ACC112 (cell line): ENCODE data around the gene FJX1.

ENCODE experiments used
- H2AFZ ChIP-seq: fragments of 200-600 bp; sonication (generic); one replicate; pipeline ENCODE4 v1.6.0; 2017; ENCODE audit warnings: antibody characterized with exemption, low read length; ENCODE audit not compliant: unreplicated experiment
- H3K27ac ChIP-seq: fragments of 200-600 bp; sonication (generic); 2 replicates; pipeline ENCODE4 v1.5.1; 2014; ENCODE audit warnings: low read depth, mild to moderate bottlenecking, antibody characterized with exemption, low read length, moderate library complexity
- H3K27me3 ChIP-seq: fragments of 200-600 bp; sonication (generic); 2 replicates; pipeline ENCODE4 v1.6.1; 2014; ENCODE audit warnings: mild to moderate bottlenecking, antibody characterized with exemption, low read length, moderate library complexity, mixed read lengths; ENCODE audit not compliant: insufficient read depth
- H3K36me3 ChIP-seq: fragments of 200-600 bp; sonication (generic); 2 replicates; pipeline ENCODE4 v1.6.1; 2016; ENCODE audit warnings: mild to moderate bottlenecking, antibody characterized with exemption, low read length, moderate library complexity, mixed read lengths; ENCODE audit not compliant: insufficient read depth
- H3K4me1 ChIP-seq: fragments of 200-600 bp; sonication (generic); one replicate; pipeline ENCODE4 v1.6.1; 2016; ENCODE audit warnings: low read length, mixed read lengths; ENCODE audit not compliant: insufficient read depth, unreplicated experiment, control insufficient read depth
- H3K4me3 ChIP-seq: fragments of 200-600 bp; sonication (generic); 2 replicates; pipeline ENCODE4 v1.5.1; 2014; ENCODE audit warnings: mild to moderate bottlenecking, low read depth, low read length
- H3K79me2 ChIP-seq: fragments of 200-600 bp; sonication (generic); one replicate; pipeline ENCODE4 v1.6.0; 2016; ENCODE audit warnings: low read length; ENCODE audit not compliant: control insufficient read depth, unreplicated experiment, insufficient read depth

The FJX1 gene

GRCh38 chr11:35629914-35630313 is 11.7 kb downstream of the FJX1 start:
- Histone ChIP-seq H3K4me3 (peak overlapping the region; percentile 37; the same call in 1 of the 2 replicates), H3K27ac (peak overlapping the region; percentile 77), H3K27me3 (no peaks in the 10 kb centered on the region), H3K4me1 (peaks cover 45% of the 10 kb centered on the region), H3K79me2 (no peaks in the 10 kb centered on the region), H2AFZ (no peak overlapping the region), H3K36me3 (no peaks in the 10 kb centered on the region)

GRCh38 chr11:35631891-35632290 is 13.6 kb downstream of the FJX1 start:
- Histone ChIP-seq H2AFZ (no peak overlapping the region), H3K36me3 (no peaks in the 10 kb centered on the region), H3K4me3 (no peak overlapping the region), H3K27me3 (no peaks in the 10 kb centered on the region), H3K79me2 (no peaks in the 10 kb centered on the region), H3K4me1 (peaks cover 43% of the 10 kb centered on the region), H3K27ac (peak overlapping the region; percentile 43; the same call in 1 of the 2 replicates)

- no peaks in the 10 kb centered on the region for H3K27me3 ChIP-seq
- no peaks in the 10 kb centered on the region for H3K79me2 ChIP-seq
- peaks cover 43% of the 10 kb centered on the region for H3K4me1 ChIP-seq
- H3K4me3 ChIP-seq: no peak overlapping the region
- H3K27ac ChIP-seq: peak overlapping the region; percentile 43; the same call in 1 of the 2 replicates
- H3K36me3 ChIP-seq: no peaks in the 10 kb centered on the region
- no peak overlapping the region for H2AFZ ChIP-seq
These were observed 14.0 kb downstream of the FJX1 start for GRCh38 chr11:35632301-35632700.

GRCh38 chr11:35633827-35634423 is 15.7 kb downstream of the FJX1 start:
- no peak overlapping the region for H3K4me3 ChIP-seq
- H3K27ac ChIP-seq: no peak overlapping the region
- no peaks in the 10 kb centered on the region for H3K27me3 ChIP-seq
- H3K36me3 ChIP-seq: no peaks in the 10 kb centered on the region
- peaks cover 38% of the 10 kb centered on the region for H3K4me1 ChIP-seq
- no peaks in the 10 kb centered on the region for H3K79me2 ChIP-seq
- no peak overlapping the region for H2AFZ ChIP-seq

- Histone ChIP-seq H2AFZ (no peak overlapping the region), H3K27me3 (no peaks in the 10 kb centered on the region), H3K4me1 (peaks cover 20% of the 10 kb centered on the region), H3K4me3 (no peak overlapping the region), H3K79me2 (no peaks in the 10 kb centered on the region), H3K27ac (no peak overlapping the region), H3K36me3 (no peaks in the 10 kb centered on the region)
These were observed 17.7 kb downstream of the FJX1 start for GRCh38 chr11:35635933-35636332.

- no peak overlapping the region for H3K27ac ChIP-seq
- H2AFZ ChIP-seq: no peak overlapping the region
- no peak overlapping the region for H3K4me3 ChIP-seq
- H3K36me3 ChIP-seq: no peaks in the 10 kb centered on the region
- no peaks in the 10 kb centered on the region for H3K79me2 ChIP-seq
- no peaks in the 10 kb centered on the region for H3K27me3 ChIP-seq
- peaks cover 7% of the 10 kb centered on the region for H3K4me1 ChIP-seq
These were observed 21.4 kb downstream of the FJX1 start for GRCh38 chr11:35639591-35640179.

- Histone ChIP-seq H3K79me2 (no peaks in the 10 kb centered on the region), H3K4me3 (no peak overlapping the region), H3K27ac (no peak overlapping the region), H3K4me1 (peaks cover 7% of the 10 kb centered on the region), H3K27me3 (no peaks in the 10 kb centered on the region), H3K36me3 (no peaks in the 10 kb centered on the region), H2AFZ (no peak overlapping the region)
These were observed 23.1 kb downstream of the FJX1 start for GRCh38 chr11:35641171-35641897.

- no peaks in the 10 kb centered on the region for H3K27me3 ChIP-seq
- no peaks in the 10 kb centered on the region for H3K36me3 ChIP-seq
- no peak overlapping the region for H3K4me3 ChIP-seq
- no peak overlapping the region for H3K27ac ChIP-seq
- H3K4me1 ChIP-seq: peaks cover 7% of the 10 kb centered on the region
- H3K79me2 ChIP-seq: no peaks in the 10 kb centered on the region
- no peak overlapping the region for H2AFZ ChIP-seq
These were observed 23.7 kb downstream of the FJX1 start for GRCh38 chr11:35641964-35642363.

- Histone ChIP-seq H3K27me3 (no peaks in the 10 kb centered on the region), H3K4me3 (no peak overlapping the region), H3K4me1 (no peaks in the 10 kb centered on the region), H3K36me3 (no peaks in the 10 kb centered on the region), H2AFZ (no peak overlapping the region), H3K27ac (no peak overlapping the region), H3K79me2 (no peaks in the 10 kb centered on the region)
These were observed 29.3 kb downstream of the FJX1 start for GRCh38 chr11:35647421-35648093.

- Histone ChIP-seq H3K36me3 (no peaks in the 10 kb centered on the region), H3K27me3 (no peaks in the 10 kb centered on the region), H2AFZ (no peak overlapping the region), H3K79me2 (no peaks in the 10 kb centered on the region), H3K4me1 (no peaks in the 10 kb centered on the region), H3K27ac (no peak overlapping the region), H3K4me3 (no peak overlapping the region)
These were observed 31.7 kb downstream of the FJX1 start for GRCh38 chr11:35650006-35650405.
